SK-N-SH (cell line): ENCODE results near the gene KLHL22.

Experiments
- CTCF ChIP-seq: fragments of 200-600 bp; sonication (generic); IDR thresholded peaks from 2 replicates; pipeline ENCODE4 v1.6.1; 2017; ENCODE audit warnings: antibody characterized with exemption, mild to moderate bottlenecking, moderate library complexity
- EZH2phosphoT487 ChIP-seq: fragments of 200-600 bp; sonication (generic); IDR thresholded peaks from 2 replicates; pipeline ENCODE4 v1.6.1; 2017; ENCODE audit warnings: low read depth, mixed run types, mild to moderate bottlenecking, antibody characterized with exemption, moderate library complexity, borderline replicate concordance
- FOXM1 ChIP-seq: IDR thresholded peaks from 2 replicates; pipeline ENCODE4 v1.4.0; 2012; ENCODE audit warnings: low read depth, mild to moderate bottlenecking
- JUND ChIP-seq: IDR thresholded peaks from 2 replicates; pipeline ENCODE4 v1.4.0; 2012
- MAX ChIP-seq: IDR thresholded peaks from 2 replicates; pipeline ENCODE4 v1.4.0; 2012; ENCODE audit warnings: low read depth
- MXI1 ChIP-seq: IDR thresholded peaks from 2 replicates; pipeline ENCODE4 v1.6.1; 2012; ENCODE audit warnings: mild to moderate bottlenecking, low read depth, low read length, improper control_type of control experiment
- POLR2AphosphoS5 ChIP-seq: IDR thresholded peaks from 2 replicates; pipeline ENCODE4 v1.6.1; 2012; ENCODE audit warnings: low read depth, low read length
- RXRA ChIP-seq: IDR thresholded peaks from 2 replicates; pipeline ENCODE4 v1.4.0; 2012; ENCODE audit warnings: low read depth, mild to moderate bottlenecking, borderline replicate concordance
- TCF12 ChIP-seq: IDR thresholded peaks from 2 replicates; pipeline ENCODE4 v1.4.0; 2012
- USF1 ChIP-seq: IDR thresholded peaks from 2 replicates; pipeline ENCODE4 v1.4.0; 2012; ENCODE audit warnings: low read depth, borderline replicate concordance
- USF2 ChIP-seq: fragments of 150-350 bp; IDR thresholded peaks from 2 replicates; pipeline ENCODE4 v1.6.1; 2017; ENCODE audit warnings: antibody characterized with exemption, low read length, low read depth, borderline replicate concordance
- YY1 ChIP-seq: IDR thresholded peaks from 2 replicates; pipeline ENCODE4 v1.4.0; 2012; ENCODE audit warnings: low read depth, mild to moderate bottlenecking

GRCh38 chr22:20450551-20450906, 45.1 kb downstream of the KLHL22 start:
- TF ChIP-seq CTCF = no peak
- TF ChIP-seq MAX = no peak
- TF ChIP-seq YY1 = no peak
- no peak for TF ChIP-seq USF2
- no peak for TF ChIP-seq MXI1
- TF ChIP-seq EZH2phosphoT487 = no peak
- TF ChIP-seq USF1 = no peak
- no peak for TF ChIP-seq FOXM1
- no peak for TF ChIP-seq TCF12
- TF ChIP-seq JUND = no peak
- TF ChIP-seq POLR2AphosphoS5 = no peak
- no peak for TF ChIP-seq RXRA
